Uterus (tissue), 2 donors: ENCODE results near the gene HGD.

Source experiments
- CTCF ChIP-seq, 4 experiments: fragments of 200-600 bp in 2 of 4; fragments of 450-650 bp in 2 of 4; sonication (generic) in 2 of 4; IDR thresholded peaks; one replicate each; pipeline ENCODE4 v1.5.1; 2016 to 2019; ENCODE audit warnings: antibody characterized with exemption in 4 of 4, mild to moderate bottlenecking in 2 of 4, moderate library complexity in 1 of 4
- POLR2A ChIP-seq, 2 donors: fragments of 450-650 bp; IDR thresholded peaks; one replicate each; pipeline ENCODE4 v1.6.1; 2016; ENCODE audit warnings: antibody characterized with exemption in 2 of 2, mild to moderate bottlenecking in 1 of 2, moderate library complexity in 1 of 2

- TF ChIP-seq CTCF (IDR thresholded peaks at IDR 0.05): no peak
- no peak for TF ChIP-seq POLR2A (IDR thresholded peaks at IDR 0.05)
These were observed 44.0 kb downstream of the HGD start for GRCh38 chr3:120637851-120638559.
